PC-3 (cell line): ENCODE results near the gene TOB2. TPM values are rescaled to one million over a fixed set of nuclear protein-coding genes. Genes with fewer than 3 reads are reported as not detected.

Source experiments
- ATAC-seq: fragments of 200-7000 bp; cut with Tn5 transposase; 2 replicates; pipeline ENCODE4 v1.9.1; 2020; ENCODE audit warnings: mild to moderate bottlenecking, moderate library complexity
- BruUV-seq: library from RNA; stranded (reverse); fragments of 400-500 nt; replicated peaks from 2 replicates; lab custom pipeline; 2021; lab: Mats Ljungman, UMichigan
- CTCF ChIA-PET: fragments of 300-600 bp; sonication (Branson Sonifier 250); formaldehyde crosslinking; loops from one replicate; lab custom pipeline; 2022; ENCODE audit warnings: antibody characterized with exemption; lab: Charles Lee
- POLR2A ChIA-PET: fragments of 300-600 bp; sonication (Branson Sonifier 250); formaldehyde crosslinking; loops from one replicate; lab custom pipeline; 2022; ENCODE audit warnings: antibody characterized with exemption; ENCODE audit not compliant: unreplicated experiment; lab: Charles Lee
- DNase-seq: peaks from one replicate; pipeline ENCODE4 v3.0.0-alpha.2; 2015
- H2AFZ ChIP-seq: fragments of 300-600 bp; sonication (generic); 2 replicates; pipeline ENCODE4 v1.6.0; 2016; ENCODE audit warnings: antibody characterized with exemption, low read length
- H3F3A ChIP-seq: fragments of 300-600 bp; sonication (generic); one replicate; pipeline ENCODE4 v1.6.0; 2017; ENCODE audit warnings: antibody characterized with exemption, low read length, control low read depth, mild to moderate bottlenecking; ENCODE audit not compliant: unreplicated experiment
- H3K27ac ChIP-seq: fragments of 300-600 bp; sonication (generic); 2 replicates; pipeline ENCODE4 v1.5.1; 2016; ENCODE audit warnings: mild to moderate bottlenecking, low read length
- H3K27me3 ChIP-seq: fragments of 300-600 bp; sonication (generic); 2 replicates; pipeline ENCODE4 v1.6.1; 2016; ENCODE audit warnings: low read length, mixed read lengths
- H3K36me3 ChIP-seq: fragments of 300-600 bp; sonication (generic); 2 replicates; pipeline ENCODE4 v1.6.1; 2016; ENCODE audit warnings: low read depth, mixed run types, low read length, mixed read lengths
- H3K4me1 ChIP-seq: fragments of 300-600 bp; sonication (generic); 2 replicates; pipeline ENCODE4 v1.5.1; 2016; ENCODE audit warnings: low read length; ENCODE audit not compliant: insufficient read depth
- H3K4me2 ChIP-seq: fragments of 300-600 bp; sonication (generic); 2 replicates; pipeline ENCODE4 v1.6.0; 2016; ENCODE audit warnings: low read length
- H3K4me3 ChIP-seq: fragments of 300-600 bp; sonication (generic); 2 replicates; pipeline ENCODE4 v1.5.1; 2016; ENCODE audit warnings: mild to moderate bottlenecking, low read length, mixed read lengths
- H3K79me2 ChIP-seq: fragments of 300-600 bp; sonication (generic); 2 replicates; pipeline ENCODE4 v1.6.1; 2017; ENCODE audit warnings: low read length, mixed read lengths
- H3K9ac ChIP-seq: fragments of 300-600 bp; sonication (generic); 2 replicates; pipeline ENCODE4 v1.6.0; 2016; ENCODE audit warnings: mild to moderate bottlenecking, low read length
- H3K9me2 ChIP-seq: fragments of 300-600 bp; sonication (generic); replicated peaks from 2 replicates; pipeline ENCODE4 v1.6.1; 2016; ENCODE audit warnings: mixed run types, low read length, mixed read lengths
- H3K9me3 ChIP-seq: fragments of 300-600 bp; sonication (generic); 2 replicates; pipeline ENCODE4 v1.6.1; 2016; ENCODE audit warnings: low read length, mixed read lengths
- H4K20me1 ChIP-seq: fragments of 300-600 bp; sonication (generic); 2 replicates; pipeline ENCODE4 v1.6.1; 2016; ENCODE audit warnings: low read length, mixed read lengths
- EZH2 ChIP-seq: fragments of 300-600 bp; sonication (generic); IDR thresholded peaks from one replicate; pipeline ENCODE4 v1.6.1; 2017; ENCODE audit warnings: antibody characterized with exemption, mild to moderate bottlenecking, low read length; ENCODE audit not compliant: unreplicated experiment
- EZH2phosphoT487 ChIP-seq: fragments of 300-600 bp; sonication (generic); IDR thresholded peaks from 2 replicates; pipeline ENCODE4 v1.6.1; 2018; ENCODE audit warnings: mild to moderate bottlenecking, antibody characterized with exemption, low read length, borderline replicate concordance
- intact Hi-C: fragments of 100-400 bp; cut with micrococcal nuclease; formaldehyde crosslinking; loops from 2 replicates; pipeline ENCODE4 v1.9.0; 2023
- total RNA-seq: library from RNA; depleted of rRNA; stranded (reverse); fragments of >200 nt; gene quantifications from 2 replicates; pipeline ENCODE4 v1.2.3, GENCODE V29; 2014
- TF ChIP-seq, protein P1 (sequence below): fragments of 300-600 bp; sonication (generic); conservative IDR thresholded peaks from 2 replicates; pipeline ENCODE4 v1.5.1; 2017; ENCODE audit warnings: antibody characterized with exemption, low read depth, mild to moderate bottlenecking, low read length

TOB2 gene
- total RNA-seq, 1 experiment from 2014 or later: 12.8 TPM

GRCh38 chr22:41478891-41479521 is 32.4 kb upstream of the TOB2 start:
- Histone ChIP-seq H3K27ac (no peak overlapping the region), H3K9ac (no peak overlapping the region), H3K9me3 (no peaks in the 10 kb centered on the region), H3K4me3 (no peak overlapping the region), H3K4me2 (no peak overlapping the region), H2AFZ (no peak overlapping the region), H4K20me1 (peaks cover 11% of the 10 kb centered on the region; the same call in 1 of the 2 replicates), H3K9me2 (no peaks in the 10 kb centered on the region), H3K79me2 (peaks cover 91% of the 10 kb centered on the region), H3K4me1 (0 out of 2 replicates have a peak, but pooled peaks cover 5% of the 10 kb centered on the region), H3F3A (no peaks in the 10 kb centered on the region), H3K27me3 (no peaks in the 10 kb centered on the region), H3K36me3 (no peaks in the 10 kb centered on the region)
- DNase-seq (no peak), ATAC-seq (no peak)
- intact Hi-C loops: no loop called here
- BruUV-seq: no TSS peak
- POLR2A ChIA-PET: no interaction called here
- CTCF ChIA-PET: no interaction called here
- TF ChIP-seq EZH2 (no peak), EZH2phosphoT487 (no peak)
- TF ChIP-seq, protein P1, sequence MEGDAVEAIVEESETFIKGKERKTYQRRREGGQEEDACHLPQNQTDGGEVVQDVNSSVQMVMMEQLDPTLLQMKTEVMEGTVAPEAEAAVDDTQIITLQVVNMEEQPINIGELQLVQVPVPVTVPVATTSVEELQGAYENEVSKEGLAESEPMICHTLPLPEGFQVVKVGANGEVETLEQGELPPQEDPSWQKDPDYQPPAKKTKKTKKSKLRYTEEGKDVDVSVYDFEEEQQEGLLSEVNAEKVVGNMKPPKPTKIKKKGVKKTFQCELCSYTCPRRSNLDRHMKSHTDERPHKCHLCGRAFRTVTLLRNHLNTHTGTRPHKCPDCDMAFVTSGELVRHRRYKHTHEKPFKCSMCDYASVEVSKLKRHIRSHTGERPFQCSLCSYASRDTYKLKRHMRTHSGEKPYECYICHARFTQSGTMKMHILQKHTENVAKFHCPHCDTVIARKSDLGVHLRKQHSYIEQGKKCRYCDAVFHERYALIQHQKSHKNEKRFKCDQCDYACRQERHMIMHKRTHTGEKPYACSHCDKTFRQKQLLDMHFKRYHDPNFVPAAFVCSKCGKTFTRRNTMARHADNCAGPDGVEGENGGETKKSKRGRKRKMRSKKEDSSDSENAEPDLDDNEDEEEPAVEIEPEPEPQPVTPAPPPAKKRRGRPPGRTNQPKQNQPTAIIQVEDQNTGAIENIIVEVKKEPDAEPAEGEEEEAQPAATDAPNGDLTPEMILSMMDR: no peak

DNA sequence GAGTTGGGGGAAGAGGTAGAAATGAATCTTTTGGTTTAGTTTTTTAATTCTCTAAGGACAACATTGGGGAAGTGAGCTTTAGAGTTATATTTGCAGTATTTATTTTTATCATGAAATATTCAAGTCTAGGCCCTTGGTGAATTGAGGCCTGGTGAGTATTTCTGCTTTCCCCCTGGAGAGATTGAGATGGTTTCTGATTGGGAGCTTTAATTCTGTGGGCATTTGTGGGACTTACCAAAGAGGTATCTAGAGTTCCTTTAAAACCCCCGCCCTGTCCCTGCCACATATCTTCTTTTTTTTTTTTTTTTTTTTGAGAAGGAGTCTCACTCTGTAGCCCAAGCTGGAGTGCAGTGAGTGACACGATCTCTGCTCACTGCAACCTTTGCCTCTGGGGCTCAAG is 31.9 kb upstream of the TOB2 start:
- TF ChIP-seq EZH2phosphoT487: no peak
- TF ChIP-seq EZH2: no peak
- TF ChIP-seq, protein P1: no peak
- Histone ChIP-seq H3F3A (no peaks in the 10 kb centered on the region), H3K36me3 (no peaks in the 10 kb centered on the region), H2AFZ (no peak overlapping the region), H3K4me3 (no peak overlapping the region), H3K4me1 (0 out of 2 replicates have a peak, but pooled peaks cover 5% of the 10 kb centered on the region), H3K9me3 (no peaks in the 10 kb centered on the region), H3K27ac (no peak overlapping the region), H3K79me2 (peaks cover 91% of the 10 kb centered on the region), H3K9me2 (no peaks in the 10 kb centered on the region), H3K27me3 (no peaks in the 10 kb centered on the region), H4K20me1 (peaks cover 11% of the 10 kb centered on the region; the same call in 1 of the 2 replicates), H3K4me2 (no peak overlapping the region), H3K9ac (no peak overlapping the region)
- no TSS peak for BruUV-seq
- CTCF ChIA-PET: no interaction called here
- intact Hi-C loops: no loop called here
- ATAC-seq: no peak
- DNase-seq: no peak
- POLR2A ChIA-PET: no interaction called here

GRCh38 chr22:41474872-41475451 is 28.4 kb upstream of the TOB2 start:
- intact Hi-C loops: no loop called here

More at GRCh38 chr22:41474872-41475451, 28.4 kb upstream of the TOB2 start:
- peaks cover 4% of the 10 kb centered on the region for H3K36me3 ChIP-seq
- no peak overlapping the region for H3K9ac ChIP-seq
- DNase-seq (no peak), ATAC-seq (no peak)
- no peak overlapping the region for H3K4me3 ChIP-seq
- POLR2A ChIA-PET: no interaction called here
- no peaks in the 10 kb centered on the region for H3K27me3 ChIP-seq
- H4K20me1 ChIP-seq: 0 out of 2 replicates have a peak, but pooled peaks cover 3% of the 10 kb centered on the region
- TF ChIP-seq EZH2phosphoT487 (no peak), EZH2 (no peak)
- TF ChIP-seq, protein P1: no peak
- no peak overlapping the region for H3K27ac ChIP-seq
- BruUV-seq: no TSS peak
- H3K79me2 ChIP-seq: peaks cover 91% of the 10 kb centered on the region
- no peaks in the 10 kb centered on the region for H3K9me3 ChIP-seq
- H3K4me1 ChIP-seq: peaks cover 12% of the 10 kb centered on the region
- no peaks in the 10 kb centered on the region for H3K9me2 ChIP-seq
- CTCF ChIA-PET: no interaction called here
- H3K4me2 ChIP-seq: no peak overlapping the region
- H3F3A ChIP-seq: no peaks in the 10 kb centered on the region
- H2AFZ ChIP-seq: no peak overlapping the region
